NOMO-1 (cell line): Measurements from ENCODE around the gene RNF149.
"Not testable (repeated sequence)": the region's sequence is repeated elsewhere in the genome, so short reads cannot be mapped to it uniquely, and the experiment has no call there.

Experiments
- DNase-seq, 2 experiments: peaks; one replicate each; lab custom pipeline; 2025; ENCODE audit not compliant: unreplicated experiment in 2 of 2; lab: John Stamatoyannopoulos, UW

Gene RNF149

DNA sequence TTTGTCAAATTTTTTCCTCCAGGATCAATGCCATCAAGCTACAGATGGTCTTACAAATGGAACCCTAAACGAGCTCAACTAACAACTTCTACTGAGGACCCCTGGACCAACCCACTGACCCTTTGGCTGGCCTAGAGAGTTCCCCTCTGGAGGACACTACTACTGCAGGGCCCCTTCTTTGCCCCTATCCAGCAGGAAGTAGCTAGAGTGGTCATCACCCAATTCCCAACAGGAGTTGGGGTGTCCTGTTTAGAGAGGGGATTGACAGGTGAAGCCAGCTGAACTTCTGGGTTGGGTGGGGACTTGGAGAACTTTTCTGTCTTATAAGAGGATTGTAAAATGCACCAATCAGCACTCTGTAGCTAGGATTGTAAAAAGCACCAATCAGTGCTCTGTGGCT is 72.5 kb downstream of the RNF149 start:
- not testable (repeated sequence) for DNase-seq

DNA sequence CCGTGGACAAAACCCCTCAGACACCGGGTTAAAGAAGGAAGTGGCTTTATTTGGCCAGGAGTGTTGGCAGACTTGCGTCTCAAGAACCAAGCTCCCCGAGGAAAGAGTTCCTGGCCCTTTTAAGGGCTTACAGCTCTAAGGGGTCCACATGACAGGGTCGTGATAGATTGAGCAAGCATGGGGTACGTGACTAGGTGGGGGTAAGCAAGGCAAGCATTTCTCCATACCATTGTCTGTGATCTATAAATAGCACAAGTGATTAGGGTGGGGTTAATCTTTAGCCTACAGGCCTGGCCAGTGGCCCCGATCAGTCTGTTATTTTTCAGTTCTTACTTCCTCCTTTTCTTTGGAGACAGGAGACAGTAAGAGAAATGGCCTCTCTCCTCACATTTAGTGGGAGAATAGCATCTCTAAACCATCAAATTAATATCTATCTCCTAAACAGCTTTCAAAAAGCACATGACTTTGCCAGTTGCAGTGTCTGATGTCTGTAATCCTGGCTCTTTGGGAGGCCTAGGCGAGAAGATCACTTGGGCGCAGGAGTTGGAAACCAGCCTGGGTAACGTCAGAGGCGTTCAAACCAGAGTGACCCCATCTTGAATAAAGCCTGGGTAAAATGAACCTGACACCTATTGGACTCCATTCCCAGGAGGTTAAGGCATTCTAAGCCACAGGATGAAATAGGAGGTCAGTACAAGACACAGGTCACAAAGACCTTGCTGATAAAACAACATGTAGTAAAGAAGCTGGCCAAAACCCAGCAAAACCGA is 74.1 kb downstream of the RNF149 start:
- DNase-seq: no peak

DNA sequence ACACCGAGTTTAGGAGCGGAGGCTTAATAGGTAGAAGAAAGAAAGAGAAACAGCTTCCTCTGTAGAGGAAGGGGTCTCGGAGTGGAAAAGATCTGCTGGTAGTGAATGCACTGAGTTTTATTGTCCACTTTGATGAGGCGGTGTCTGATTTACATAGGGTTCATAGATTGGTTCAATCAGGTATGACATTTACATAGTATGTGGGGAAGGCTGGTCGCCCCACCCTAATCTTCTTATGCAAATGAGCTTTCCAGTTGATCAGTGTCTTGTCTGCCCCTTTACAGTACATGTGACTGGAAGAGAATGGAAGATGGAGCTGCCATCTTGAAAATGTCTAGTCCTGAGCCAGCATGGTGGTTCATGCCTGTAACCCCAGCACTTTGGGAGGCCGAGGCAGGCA is 75.7 kb downstream of the RNF149 start:
- no peak for DNase-seq

DNA sequence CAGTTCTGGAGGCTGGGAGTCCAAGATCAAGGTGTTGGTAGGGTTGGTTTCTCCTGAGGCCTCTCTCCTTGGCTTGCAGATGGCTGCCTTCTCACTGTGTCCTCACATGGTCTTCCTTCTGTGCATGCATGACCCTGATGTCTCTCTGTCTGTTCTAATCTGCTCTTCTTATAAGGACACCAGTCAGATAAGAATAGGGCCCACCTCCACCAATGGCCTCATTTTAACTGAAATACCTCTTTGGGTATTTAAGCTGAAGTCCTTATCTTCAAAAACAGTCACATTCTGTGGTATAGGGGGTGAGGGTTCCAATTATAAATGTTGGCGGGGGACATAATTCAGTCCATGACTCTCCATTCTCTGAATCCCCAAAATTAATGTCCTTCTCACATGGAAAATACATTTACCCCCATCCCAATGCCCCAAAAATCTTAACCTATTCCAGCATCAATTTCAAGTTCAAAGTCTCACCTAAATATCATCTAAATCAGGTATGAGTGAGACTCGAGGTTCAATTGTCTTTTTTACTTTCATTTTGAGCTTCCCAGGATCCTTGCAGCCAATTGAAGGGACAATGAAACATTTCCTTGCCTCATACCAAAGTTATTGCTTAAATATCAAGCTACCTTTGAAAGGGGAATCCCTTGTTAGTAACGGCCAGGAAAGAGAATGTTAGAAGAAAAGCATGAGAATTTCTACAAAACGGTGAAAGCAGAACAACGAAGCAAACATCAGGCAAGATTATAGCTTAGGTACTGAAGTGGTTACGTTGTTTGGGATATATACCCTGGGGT is 76.4 kb downstream of the RNF149 start:
- DNase-seq: no peak

DNA sequence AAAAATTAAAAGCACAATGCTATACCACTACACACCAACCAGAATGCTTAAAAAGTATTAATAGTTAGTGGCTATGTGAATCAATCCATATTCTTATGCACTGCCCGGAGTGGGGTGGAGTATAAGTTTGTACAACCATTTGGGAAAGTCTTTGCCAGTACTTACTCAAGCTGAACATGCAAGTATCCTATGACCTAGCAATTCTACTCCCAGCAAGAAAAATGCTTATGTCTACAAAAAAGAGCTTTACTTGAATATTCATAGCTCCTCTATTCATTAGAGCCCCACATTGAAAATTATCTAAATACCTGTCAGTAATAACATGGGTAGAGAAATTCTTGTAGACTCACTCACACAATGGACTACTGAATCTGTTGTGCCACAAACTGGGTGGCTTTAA is 77.3 kb downstream of the RNF149 start:
- no peak for DNase-seq

DNA sequence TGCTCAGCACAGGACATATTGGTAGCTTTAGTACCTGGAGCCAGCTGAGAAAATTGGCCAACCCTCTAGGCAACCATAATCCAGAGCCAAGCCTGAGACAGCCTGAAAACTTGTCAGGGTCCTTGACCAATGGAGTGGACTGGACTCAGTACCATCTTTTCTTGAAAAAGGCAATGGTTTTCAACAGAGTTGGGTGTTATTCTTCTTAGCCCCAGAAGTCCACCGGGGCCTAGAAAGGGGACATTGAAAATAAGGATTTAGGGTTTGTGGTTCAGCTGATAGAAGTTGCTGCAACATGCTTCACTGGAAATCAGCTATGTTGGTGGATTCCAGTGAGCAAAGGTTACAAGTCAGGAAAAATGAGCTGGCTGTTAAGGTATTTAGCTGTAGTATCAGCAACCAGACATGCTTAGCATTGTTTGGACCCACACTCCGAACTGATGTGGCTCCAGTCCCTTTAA is 77.9 kb downstream of the RNF149 start:
- no peak for DNase-seq
